ENCODE results near the gene SLC39A9. TPM values are rescaled to one million over a fixed set of nuclear protein-coding genes. Genes with fewer than 3 reads are reported as not detected.

SLC39A9 gene
- total RNA-seq, 1 experiment from 2014 or later, result 80.2 TPM

DNA sequence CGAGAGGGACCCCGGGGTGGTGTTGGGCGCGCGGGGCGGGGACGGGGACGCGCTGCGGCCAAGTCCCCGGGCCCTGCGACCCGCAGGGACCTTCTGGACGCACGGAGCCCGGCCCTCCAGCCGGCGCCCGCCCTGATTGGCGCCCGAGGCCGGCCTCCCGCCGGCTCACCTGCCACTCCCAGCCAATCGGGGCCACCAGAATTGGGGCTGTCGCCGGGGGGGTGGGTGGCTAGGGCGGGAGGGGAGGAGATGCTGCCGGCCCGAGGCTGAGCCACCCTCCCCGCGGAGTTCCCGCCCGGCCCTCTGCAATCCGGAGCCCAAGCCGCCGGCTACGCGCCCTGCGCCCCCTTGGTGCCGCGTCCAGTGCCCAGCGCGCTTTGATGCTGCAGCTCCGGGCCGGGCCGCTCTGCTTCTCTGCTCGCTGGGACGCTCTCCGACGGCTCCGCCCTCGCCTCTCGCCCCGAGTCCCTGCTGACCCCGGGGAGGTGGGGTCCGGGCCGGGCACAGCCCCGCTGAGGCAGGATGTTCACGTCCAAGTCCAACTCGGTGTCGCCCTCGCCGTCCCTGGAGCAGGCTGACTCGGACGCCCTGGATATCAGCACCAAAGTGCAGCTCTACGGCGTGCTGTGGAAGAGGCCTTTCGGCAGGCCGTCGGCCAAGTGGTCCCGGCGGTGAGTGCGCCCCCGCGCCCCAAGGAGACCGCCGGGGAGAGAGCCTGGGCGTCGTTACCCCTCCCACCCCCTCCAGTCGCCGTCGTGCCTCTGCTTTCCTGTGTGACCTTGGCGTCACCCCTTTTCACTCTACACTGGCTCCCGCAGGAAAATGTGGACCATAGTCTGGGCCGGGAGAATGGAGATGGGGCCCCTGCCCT is 86.2 kb downstream of the SLC39A9 start, which contains the start of gene PLEKHD1:
PLEKHD1 (plus strand) TSS at position 285 of the 871 bp plus-strand sequence; CDS start at position 523, 238 bp downstream.
- DNase-seq (ENCODE audit: low read depth, low spot score), result peak; percentile 18
- Histone ChIP-seq H3K4me1 (ENCODE audit: control insufficient read depth in 1 of 2, insufficient read depth in 2 of 2, low read length in 2 of 2) (peaks cover 0 to 12% of the 10 kb centered on the region in 2 experiments; a peak in 2 of 4 replicates), H3K27me3 (ENCODE audit: insufficient read depth, low read length) (no peaks in the 10 kb centered on the region), H3K4me3 (replicated peaks in 1 of 2; ENCODE audit: low read depth in 1 of 2, low read length in 2 of 2) (peak within 1 kb of the TSS; percentile 36 to 54), H3K9me3 (ENCODE audit: control insufficient read depth in 1 of 2, insufficient read depth in 1 of 2, low read depth in 1 of 2, low read length in 2 of 2) (no peaks in the 10 kb centered on the region), H3K9ac (ENCODE audit: low read length) (peak within 1 kb of the TSS; percentile 17; the same call in 1 of the 2 replicates), H3K36me3 (ENCODE audit: control insufficient read depth in 1 of 2, insufficient read depth in 2 of 2, low read length in 2 of 2) (no peaks in the 10 kb centered on the region), H3K4me2 (ENCODE audit: low read length) (peak within 1 kb of the TSS; percentile 85), H3K79me2 (ENCODE audit: insufficient read depth, low read length) (no peaks in the 10 kb centered on the region), H2AFZ (ENCODE audit: low read depth, low read length, poor library complexity, severe bottlenecking) (peak within 1 kb of the TSS; percentile 48), H4K20me1 (ENCODE audit: insufficient read depth) (no peaks in the 10 kb centered on the region), H3K9me2 (ENCODE audit: insufficient read depth) (no peaks in the 10 kb centered on the region), H3K27ac (ENCODE audit: low read depth, low read length) (no peak within 1 kb of the TSS)
- intact Hi-C loops (cut with micrococcal nuclease), result no loop called here
- BruUV-seq (replicated peaks), result no TSS peak
- peak; percentile 97 for ATAC-seq
- POLR2A ChIA-PET, result interaction anchor here (0.7 kb wide), 1 partner anchor 19 kb away, joined by 3 read pairs; no protein-coding TSS in a partner anchor
- RAD21 ChIA-PET (ENCODE audit: low non-redundant PET in 1 of 2, low total read pairs in 2 of 2, uncharacterized antibody in 2 of 2, unreplicated experiment in 2 of 2), result no interaction called here
- TF ChIP-seq ZNF274 (IDR thresholded peaks at IDR 0.05; ENCODE audit: low read depth, low read length), result no peak
- no peak for TF ChIP-seq SRF (IDR thresholded peaks at IDR 0.05; ENCODE audit: low read depth)
- TF ChIP-seq, protein P1, sequence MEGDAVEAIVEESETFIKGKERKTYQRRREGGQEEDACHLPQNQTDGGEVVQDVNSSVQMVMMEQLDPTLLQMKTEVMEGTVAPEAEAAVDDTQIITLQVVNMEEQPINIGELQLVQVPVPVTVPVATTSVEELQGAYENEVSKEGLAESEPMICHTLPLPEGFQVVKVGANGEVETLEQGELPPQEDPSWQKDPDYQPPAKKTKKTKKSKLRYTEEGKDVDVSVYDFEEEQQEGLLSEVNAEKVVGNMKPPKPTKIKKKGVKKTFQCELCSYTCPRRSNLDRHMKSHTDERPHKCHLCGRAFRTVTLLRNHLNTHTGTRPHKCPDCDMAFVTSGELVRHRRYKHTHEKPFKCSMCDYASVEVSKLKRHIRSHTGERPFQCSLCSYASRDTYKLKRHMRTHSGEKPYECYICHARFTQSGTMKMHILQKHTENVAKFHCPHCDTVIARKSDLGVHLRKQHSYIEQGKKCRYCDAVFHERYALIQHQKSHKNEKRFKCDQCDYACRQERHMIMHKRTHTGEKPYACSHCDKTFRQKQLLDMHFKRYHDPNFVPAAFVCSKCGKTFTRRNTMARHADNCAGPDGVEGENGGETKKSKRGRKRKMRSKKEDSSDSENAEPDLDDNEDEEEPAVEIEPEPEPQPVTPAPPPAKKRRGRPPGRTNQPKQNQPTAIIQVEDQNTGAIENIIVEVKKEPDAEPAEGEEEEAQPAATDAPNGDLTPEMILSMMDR (IDR thresholded peaks at IDR 0.05 in 2 of 3, conservative IDR thresholded peaks at IDR 0.05 in 1 of 3; ENCODE audit: borderline replicate concordance in 1 of 3, insufficient read depth in 1 of 3, low read depth in 2 of 3, low read length in 2 of 3), result no peak
- no peak for TF ChIP-seq YY1 (IDR thresholded peaks at IDR 0.05; ENCODE audit: extremely low read depth, insufficient replicate concordance, low read depth, low read length)
- TF ChIP-seq, protein P2, sequence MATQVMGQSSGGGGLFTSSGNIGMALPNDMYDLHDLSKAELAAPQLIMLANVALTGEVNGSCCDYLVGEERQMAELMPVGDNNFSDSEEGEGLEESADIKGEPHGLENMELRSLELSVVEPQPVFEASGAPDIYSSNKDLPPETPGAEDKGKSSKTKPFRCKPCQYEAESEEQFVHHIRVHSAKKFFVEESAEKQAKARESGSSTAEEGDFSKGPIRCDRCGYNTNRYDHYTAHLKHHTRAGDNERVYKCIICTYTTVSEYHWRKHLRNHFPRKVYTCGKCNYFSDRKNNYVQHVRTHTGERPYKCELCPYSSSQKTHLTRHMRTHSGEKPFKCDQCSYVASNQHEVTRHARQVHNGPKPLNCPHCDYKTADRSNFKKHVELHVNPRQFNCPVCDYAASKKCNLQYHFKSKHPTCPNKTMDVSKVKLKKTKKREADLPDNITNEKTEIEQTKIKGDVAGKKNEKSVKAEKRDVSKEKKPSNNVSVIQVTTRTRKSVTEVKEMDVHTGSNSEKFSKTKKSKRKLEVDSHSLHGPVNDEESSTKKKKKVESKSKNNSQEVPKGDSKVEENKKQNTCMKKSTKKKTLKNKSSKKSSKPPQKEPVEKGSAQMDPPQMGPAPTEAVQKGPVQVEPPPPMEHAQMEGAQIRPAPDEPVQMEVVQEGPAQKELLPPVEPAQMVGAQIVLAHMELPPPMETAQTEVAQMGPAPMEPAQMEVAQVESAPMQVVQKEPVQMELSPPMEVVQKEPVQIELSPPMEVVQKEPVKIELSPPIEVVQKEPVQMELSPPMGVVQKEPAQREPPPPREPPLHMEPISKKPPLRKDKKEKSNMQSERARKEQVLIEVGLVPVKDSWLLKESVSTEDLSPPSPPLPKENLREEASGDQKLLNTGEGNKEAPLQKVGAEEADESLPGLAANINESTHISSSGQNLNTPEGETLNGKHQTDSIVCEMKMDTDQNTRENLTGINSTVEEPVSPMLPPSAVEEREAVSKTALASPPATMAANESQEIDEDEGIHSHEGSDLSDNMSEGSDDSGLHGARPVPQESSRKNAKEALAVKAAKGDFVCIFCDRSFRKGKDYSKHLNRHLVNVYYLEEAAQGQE (IDR thresholded peaks at IDR 0.05; ENCODE audit: low read depth), result no peak
- TF ChIP-seq, protein P3, sequence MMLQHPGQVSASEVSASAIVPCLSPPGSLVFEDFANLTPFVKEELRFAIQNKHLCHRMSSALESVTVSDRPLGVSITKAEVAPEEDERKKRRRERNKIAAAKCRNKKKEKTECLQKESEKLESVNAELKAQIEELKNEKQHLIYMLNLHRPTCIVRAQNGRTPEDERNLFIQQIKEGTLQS (IDR thresholded peaks at IDR 0.05), result no peak
- TF ChIP-seq, protein P4, sequence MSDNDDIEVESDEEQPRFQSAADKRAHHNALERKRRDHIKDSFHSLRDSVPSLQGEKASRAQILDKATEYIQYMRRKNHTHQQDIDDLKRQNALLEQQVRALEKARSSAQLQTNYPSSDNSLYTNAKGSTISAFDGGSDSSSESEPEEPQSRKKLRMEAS (IDR thresholded peaks at IDR 0.05), result no peak
- no peak for TF ChIP-seq POLR2AphosphoS5 (IDR thresholded peaks at IDR 0.05; ENCODE audit: low read depth, low read length)
- TF ChIP-seq POLR2A (IDR thresholded peaks at IDR 0.05; ENCODE audit: borderline replicate concordance, extremely low read depth, insufficient read depth, insufficient read length), result no peak
- TF ChIP-seq EGR1 (IDR thresholded peaks at IDR 0.05; ENCODE audit: low read depth), result no peak
- TF ChIP-seq, protein P5, sequence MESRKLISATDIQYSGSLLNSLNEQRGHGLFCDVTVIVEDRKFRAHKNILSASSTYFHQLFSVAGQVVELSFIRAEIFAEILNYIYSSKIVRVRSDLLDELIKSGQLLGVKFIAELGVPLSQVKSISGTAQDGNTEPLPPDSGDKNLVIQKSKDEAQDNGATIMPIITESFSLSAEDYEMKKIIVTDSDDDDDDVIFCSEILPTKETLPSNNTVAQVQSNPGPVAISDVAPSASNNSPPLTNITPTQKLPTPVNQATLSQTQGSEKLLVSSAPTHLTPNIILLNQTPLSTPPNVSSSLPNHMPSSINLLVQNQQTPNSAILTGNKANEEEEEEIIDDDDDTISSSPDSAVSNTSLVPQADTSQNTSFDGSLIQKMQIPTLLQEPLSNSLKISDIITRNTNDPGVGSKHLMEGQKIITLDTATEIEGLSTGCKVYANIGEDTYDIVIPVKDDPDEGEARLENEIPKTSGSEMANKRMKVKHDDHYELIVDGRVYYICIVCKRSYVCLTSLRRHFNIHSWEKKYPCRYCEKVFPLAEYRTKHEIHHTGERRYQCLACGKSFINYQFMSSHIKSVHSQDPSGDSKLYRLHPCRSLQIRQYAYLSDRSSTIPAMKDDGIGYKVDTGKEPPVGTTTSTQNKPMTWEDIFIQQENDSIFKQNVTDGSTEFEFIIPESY (IDR thresholded peaks at IDR 0.05; ENCODE audit: extremely low read depth, insufficient replicate concordance, low read length), result no peak
- no peak for TF ChIP-seq EZH2phosphoT487 (IDR thresholded peaks at IDR 0.05; ENCODE audit: borderline replicate concordance)
- no peak for TF ChIP-seq SP1 (IDR thresholded peaks at IDR 0.05; ENCODE audit: low read depth)
- CTCF ChIA-PET, result interaction anchor here (0.7 kb wide), 1 partner anchor 25 kb away, joined by 3 read pairs; no protein-coding TSS in a partner anchor
